GM18505 (cell line): ENCODE measurements around the gene CNP.
"Not testable (repeated sequence)": the region's sequence is repeated elsewhere in the genome, so short reads cannot be mapped to it uniquely, and the experiment has no call there.

Experiments
- ATAC-seq: cut with Tn5 transposase; IDR thresholded peaks from one replicate; pipeline ENCODE4 v1.9.1; 2021; ENCODE audit not compliant: unreplicated experiment
- POLR2A ChIP-seq: IDR thresholded peaks from 4 replicates; pipeline ENCODE4 v1.6.1; 2011; ENCODE audit warnings: borderline replicate concordance; ENCODE audit not compliant: insufficient read depth, insufficient read length; ENCODE audit errors: extremely low read depth

CNP gene

DNA sequence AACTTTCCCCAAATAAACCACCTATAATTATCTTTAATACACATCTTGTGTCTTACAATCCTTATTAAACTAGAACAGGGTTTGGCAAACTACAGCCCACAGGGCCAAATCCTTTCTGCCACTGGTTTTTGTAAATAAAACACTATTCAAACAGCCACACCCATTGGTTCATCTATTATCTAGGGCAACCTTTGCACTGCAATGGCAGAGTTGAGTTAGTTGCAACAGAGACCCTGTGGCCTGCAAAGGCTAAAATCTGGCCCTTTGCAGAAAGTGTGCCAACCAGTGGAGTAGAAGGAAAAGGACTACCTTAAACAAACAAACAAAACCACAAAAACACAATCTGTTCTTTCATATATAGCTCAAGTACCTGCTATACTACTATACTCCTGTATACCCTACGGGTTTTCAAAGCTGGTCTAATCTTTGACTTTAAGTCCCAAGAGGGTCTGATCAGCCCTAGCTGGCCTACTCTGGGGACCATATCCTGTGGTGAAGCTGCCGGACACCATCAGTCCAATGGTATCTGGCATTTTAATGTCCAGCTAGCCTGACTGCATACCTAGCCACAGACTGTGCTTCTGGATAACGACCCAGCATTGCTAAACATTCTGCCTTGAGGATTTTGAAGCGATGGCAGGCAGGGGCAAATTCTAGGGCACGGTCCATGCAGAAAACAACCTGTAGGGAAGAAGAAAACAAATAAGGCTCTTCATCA is 23.3 kb downstream of the CNP start:
- no peak for ATAC-seq
- no peak for TF ChIP-seq POLR2A

- TF ChIP-seq POLR2A, result no peak
- ATAC-seq, result no peak
Measured at GRCh38 chr17:41992576-41992975, 26.0 kb downstream of the CNP start.

- no peak for ATAC-seq
- no peak for TF ChIP-seq POLR2A
Measured at GRCh38 chr17:41996855-41997164, 30.2 kb downstream of the CNP start.

GRCh38 chr17:41998497-41998896 is 31.9 kb downstream of the CNP start:
- no peak for ATAC-seq
- no peak for TF ChIP-seq POLR2A

- ATAC-seq, result no peak
- TF ChIP-seq POLR2A, result no peak
Measured at GRCh38 chr17:42000413-42001133, 34.0 kb downstream of the CNP start.

DNA sequence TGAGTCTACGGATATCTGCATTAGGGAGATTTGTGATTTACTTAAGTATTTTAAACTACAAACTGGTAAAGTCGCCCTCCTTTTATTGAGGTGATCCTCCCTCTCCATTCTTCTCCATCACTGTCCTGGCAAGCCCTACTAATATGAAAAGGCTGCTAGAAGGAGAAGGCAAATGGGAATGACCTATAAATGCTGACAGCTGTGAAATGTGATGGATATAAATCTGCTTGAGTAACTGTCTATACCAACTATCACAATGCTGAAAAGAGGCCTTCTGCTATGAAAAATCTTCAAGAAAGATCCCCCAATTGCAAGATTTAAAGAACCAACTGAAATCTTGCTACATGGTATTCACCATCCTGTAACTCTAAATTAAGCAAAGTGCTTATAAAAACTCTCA is 35.1 kb downstream of the CNP start:
- no peak for ATAC-seq

GRCh38 chr17:42002175-42002791 is 35.7 kb downstream of the CNP start:
- no peak for ATAC-seq
- no peak for TF ChIP-seq POLR2A

More for the DNA sequence above, 35.1 kb downstream of the CNP start:
- no peak for TF ChIP-seq POLR2A

DNA sequence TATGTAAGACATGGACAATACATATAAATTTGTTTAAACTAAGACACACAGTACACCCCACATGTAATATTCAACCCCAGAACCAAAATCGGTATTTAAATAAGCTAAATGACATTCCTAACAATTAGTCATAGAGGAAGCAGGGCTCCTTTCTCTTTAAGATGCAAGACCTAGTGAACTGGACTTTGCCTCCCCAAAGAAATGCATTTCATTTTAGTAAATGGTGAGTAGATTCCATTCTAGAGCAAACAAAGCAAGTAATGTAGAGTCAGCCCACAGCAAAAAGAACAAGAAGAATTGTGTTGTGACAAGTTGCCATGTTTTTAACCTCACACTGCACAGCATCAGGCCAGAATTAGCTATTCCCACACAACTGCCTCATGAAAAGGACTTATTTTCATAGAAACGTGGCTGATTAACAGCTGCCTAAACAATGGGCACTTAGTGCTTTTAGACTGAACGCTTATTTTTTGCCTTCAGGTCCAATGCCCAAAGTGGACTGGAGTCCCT is 36.3 kb downstream of the CNP start:
- no peak for ATAC-seq
- TF ChIP-seq POLR2A, result no peak

GRCh38 chr17:42005166-42005565 is 38.6 kb downstream of the CNP start:
- no peak for ATAC-seq

DNA sequence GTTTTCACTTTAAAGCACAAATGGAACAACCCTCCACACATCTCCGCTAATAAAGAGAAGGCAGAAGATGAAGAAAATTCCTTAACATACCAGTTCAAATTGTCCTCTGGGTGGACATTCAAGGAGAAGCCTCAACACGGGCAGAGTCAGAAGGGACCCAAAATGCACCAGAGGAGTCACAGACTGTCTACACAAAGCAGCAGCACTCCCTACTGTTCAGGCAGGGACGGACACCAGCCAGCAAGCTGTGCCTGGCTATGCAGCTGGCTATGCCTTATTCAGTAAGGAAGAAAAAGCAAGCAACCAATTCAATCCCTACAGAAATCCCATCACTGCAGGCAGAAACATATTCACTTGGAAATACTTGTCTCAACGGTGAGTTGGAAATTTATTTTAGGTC is 42.6 kb downstream of the CNP start:
- TF ChIP-seq POLR2A, result no peak
- ATAC-seq, result no peak

More at GRCh38 chr17:42005166-42005565, 38.6 kb downstream of the CNP start:
- TF ChIP-seq POLR2A, result no peak

GRCh38 chr17:42010266-42010680 is 43.7 kb downstream of the CNP start:
- not testable (repeated sequence) for ATAC-seq

DNA sequence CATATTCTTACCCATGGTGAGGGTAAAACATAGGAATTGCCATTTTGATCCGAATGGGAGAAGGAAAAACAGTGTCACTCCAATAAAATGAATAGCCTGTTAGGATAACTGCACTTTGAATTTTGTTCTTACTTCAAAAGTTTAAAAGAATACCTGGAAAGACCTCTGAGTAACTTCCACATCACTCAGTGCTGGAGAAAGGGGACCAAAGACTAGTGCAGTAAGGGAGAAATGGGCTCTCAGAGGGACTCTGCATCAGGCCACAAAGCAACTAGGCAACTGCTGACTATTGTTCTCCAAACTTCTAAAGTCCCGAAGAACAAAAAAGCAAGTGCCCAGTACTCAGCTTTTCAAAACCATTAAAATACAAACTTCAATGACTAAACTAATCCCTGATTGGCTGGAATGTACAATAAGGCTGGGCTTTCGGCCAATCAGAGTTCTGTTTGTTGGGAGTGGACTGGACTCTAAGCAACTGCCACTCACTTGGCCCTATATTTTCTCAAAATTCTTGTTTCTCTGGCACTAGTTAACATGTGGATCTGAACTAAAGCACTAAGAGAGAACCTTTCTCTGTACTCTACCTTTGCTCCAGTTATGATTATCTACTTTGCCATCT is 44.4 kb downstream of the CNP start:
- no peak for ATAC-seq
- TF ChIP-seq POLR2A, result no peak

- ATAC-seq, result not testable (repeated sequence)
Measured at GRCh38 chr17:42012363-42012762, 45.8 kb downstream of the CNP start.

DNA sequence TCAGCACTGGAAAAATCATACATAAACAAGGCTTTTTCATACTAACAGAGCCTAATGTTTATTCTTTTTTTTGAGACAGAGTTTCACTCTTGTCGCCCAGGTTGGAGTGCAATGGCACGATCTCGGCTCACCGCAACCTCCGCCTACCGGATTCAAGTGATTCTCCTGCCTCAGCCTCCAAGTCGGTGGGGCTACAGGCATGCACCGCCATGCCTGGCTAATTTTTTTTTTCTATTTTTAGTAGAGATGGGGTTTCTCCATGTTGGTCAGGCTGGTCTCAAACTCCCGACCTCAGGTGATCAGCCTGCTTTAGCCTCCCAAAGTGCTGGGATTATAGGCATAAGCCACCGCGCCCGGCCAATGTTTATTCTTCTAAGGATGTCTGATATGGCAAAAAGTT is 47.1 kb downstream of the CNP start:
- not testable (repeated sequence) for ATAC-seq

GRCh38 chr17:42016411-42016831 is 49.8 kb downstream of the CNP start:
- no peak for TF ChIP-seq POLR2A
- ATAC-seq, result no peak
